ENCODE data around the gene PLEKHM3.

The PLEKHM3 gene

DNA sequence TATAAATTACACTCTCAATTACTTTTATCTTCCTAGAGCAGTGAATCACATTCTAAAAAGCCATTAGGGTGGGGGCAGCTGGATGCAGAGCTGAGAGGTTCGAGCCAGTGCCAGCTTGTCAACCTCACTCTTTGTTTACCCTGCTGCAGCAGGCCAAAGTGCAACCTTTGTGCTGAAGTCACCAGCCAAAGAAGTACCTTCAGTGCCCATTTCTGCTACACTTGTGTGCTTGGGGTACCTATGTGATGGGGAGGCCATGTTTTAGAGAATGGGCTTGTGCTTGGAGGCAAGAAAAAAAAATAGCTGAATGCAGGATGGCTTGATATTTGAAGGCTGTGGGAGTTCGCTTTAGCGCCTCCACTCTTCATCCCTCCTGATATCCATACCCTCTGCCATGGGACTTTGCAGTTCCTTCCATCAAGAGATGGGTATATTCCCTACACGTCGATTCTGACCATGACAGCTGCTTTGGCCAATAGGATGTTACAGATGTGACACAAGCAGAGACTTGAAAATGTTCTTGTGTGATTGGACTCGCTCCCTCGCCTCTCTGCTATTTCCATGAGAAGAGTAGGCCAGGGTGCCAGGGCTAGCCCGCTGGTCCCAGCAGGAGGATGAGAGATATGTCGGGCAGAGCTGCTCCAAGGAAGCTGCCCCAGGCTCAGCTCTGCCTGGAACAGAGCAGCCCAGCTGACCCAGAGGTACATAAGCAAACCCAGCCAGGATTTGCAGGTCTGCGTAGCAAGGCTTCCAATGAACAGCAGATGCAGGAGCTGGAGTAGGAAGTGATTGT, 242.9 kb downstream of the PLEKHM3 start:
- DNase-seq, result no peak

- DNase-seq, result no peak
Observed at GRCh38 chr2:207779523-207779922, 245.8 kb downstream of the PLEKHM3 start.

DNA sequence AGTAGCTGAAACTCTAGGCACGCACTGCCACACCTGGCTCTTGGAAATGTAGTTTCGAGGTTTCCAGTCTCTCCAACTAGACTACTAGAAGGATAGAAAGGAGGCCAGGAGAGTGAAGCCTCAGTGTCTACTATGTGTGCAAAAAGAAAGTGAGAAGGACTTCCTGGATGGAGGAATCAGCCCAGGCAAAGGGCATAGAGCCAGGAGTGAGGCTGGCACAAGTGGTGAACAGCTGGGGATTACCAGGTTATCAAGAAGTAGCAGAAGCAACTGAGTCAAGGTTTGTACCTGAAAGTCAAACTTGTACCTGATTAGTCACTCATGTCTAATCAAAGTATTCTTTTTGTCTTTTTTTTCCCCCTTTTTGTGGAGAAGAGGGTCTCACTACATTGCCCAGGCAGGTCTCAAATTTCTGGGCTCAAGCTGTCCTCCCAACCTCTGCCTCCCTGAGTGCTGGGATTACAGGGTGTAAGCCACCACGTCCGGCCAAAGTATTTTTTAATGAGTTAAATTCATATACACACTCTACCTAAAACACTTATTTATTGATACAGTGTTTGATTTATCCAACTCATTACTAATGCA, 246.9 kb downstream of the PLEKHM3 start:
- DNase-seq, result no peak

- DNase-seq, result no peak
Observed at GRCh38 chr2:207777124-207777523, 248.2 kb downstream of the PLEKHM3 start.

DNA sequence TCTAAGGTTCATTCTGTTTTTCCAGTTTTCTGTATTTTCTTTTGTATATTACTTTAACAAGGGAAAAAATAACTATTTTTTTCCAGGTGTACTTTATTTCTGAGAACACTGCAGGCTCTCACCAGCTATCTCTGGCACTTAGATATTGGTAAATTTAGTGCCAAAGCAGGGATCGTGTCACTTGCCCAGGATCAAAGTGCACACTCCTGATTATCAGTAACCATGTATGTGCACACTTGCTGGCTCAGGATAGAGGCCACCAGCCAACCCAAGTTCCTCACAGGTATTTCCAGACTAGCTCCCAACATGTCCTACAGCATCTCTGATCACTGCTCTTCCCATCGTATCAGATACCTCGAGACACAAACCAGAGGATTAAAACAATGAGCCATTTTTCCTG, 249.9 kb downstream of the PLEKHM3 start:
- no peak for DNase-seq

- DNase-seq, result no peak
Observed at GRCh38 chr2:207772844-207773205, 252.5 kb downstream of the PLEKHM3 start.

- DNase-seq, result peak; percentile 24
Observed at GRCh38 chr2:207772081-207772843, 253.1 kb downstream of the PLEKHM3 start.

- DNase-seq, result no peak
Observed at GRCh38 chr2:207771421-207771820, 253.9 kb downstream of the PLEKHM3 start.

Measured in inflammatory macrophage treated with lipopolysaccharide for 4 hours (primary cell).